Urothelium cell line (cell line): Measurements from ENCODE around the gene CCDC28A.

Experiments used
- DNase-seq: peaks from one replicate; pipeline ENCODE4 v3.0.0; 2011; ENCODE audit warnings: low spot score, mixed read lengths
- FAIRE-seq: peaks from 2 replicates; lab custom pipeline; 2011; peaks lifted over from hg19 to GRCh38; lab: Jason Lieb, UNC

CCDC28A gene

GRCh38 chr6:138795809-138796603 lies 22.4 kb downstream of the CCDC28A start, which contains the start of gene ECT2L:
Gene ECT2L, plus strand, starts transcription at chr6:138796087. Its CDS starts 17,188 bp downstream, at chr6:138813275.
- FAIRE-seq (no peak), DNase-seq (no peak)

- no peak for FAIRE-seq
- DNase-seq = no peak
Observed at GRCh38 chr6:138796771-138797170, 23.2 kb downstream of the CCDC28A start.

DNA sequence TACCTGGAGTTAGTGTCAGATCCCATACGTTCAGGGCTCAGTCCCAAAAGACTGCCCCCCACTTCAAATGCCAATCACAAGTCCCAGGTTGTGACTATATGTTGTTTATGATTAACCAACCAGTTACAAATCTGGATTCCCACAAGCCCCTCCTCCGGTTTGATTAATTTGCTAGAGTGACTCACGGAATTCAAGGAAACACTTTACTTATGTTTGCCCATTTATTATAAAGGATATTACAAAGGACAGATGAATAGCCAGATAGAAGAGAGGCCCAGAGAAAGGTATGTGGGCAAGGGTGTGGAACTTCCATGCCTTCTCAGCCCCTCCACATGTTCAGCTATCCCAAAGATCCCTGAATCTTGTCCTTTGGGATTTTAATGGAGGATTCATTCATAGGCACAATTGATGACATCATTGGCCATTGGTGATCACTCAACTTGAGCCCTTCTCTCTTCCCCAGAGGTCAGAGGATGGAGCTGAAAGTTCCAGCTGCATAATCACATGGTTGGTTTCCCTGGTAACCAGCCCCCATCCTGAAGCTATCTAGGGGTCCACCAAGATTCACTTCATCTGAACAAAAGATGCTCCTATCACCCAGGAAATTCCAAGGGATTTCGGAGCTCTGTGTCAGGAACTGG lies 24.4 kb downstream of the CCDC28A start:
- FAIRE-seq (no peak), DNase-seq (no peak)

GRCh38 chr6:138800377-138801150 lies 27.0 kb downstream of the CCDC28A start:
- no peak for FAIRE-seq
- no peak for DNase-seq

GRCh38 chr6:138803331-138803730 lies 29.8 kb downstream of the CCDC28A start:
- FAIRE-seq = no peak
- DNase-seq = no peak

- DNase-seq = no peak
- FAIRE-seq = no peak
Observed at GRCh38 chr6:138803861-138804260, 30.3 kb downstream of the CCDC28A start.

DNA sequence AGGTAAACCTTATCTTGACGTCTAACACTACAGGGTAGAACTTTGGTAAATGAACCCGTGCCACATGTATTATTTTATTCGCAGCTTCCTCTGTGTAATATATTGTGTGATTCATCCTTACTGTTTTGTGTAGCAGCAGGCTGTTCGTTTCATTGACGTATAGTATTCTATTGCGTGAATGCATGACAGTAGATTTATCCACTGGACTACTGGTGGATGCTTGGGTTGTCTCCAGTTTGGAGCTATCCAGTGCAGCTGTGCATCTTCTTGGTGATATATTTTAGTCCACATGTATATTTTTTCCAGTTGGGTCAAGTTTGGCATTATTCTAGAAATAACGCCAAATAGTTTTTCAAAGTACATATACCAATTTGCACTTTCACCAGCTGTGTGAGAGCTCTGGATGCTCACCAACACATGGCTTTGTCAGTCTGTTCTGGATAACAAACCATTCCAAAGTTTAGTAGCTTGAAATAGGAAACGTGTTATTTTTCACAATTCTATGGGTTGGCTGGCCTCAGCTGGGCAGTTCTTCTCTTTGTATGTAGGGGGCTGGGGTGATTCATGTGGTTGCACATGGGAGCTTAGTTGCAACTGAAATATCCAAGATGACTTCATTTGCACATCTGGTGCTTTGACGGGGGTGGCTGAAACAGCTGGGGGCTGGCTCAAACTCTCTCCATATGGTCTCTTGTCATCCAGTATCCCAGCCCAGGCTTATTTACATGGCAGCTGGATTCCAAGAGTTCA lies 31.6 kb downstream of the CCDC28A start:
- no peak for DNase-seq
- no peak for FAIRE-seq

- no peak for DNase-seq
- no peak for FAIRE-seq
Observed at GRCh38 chr6:138806889-138807288, 33.3 kb downstream of the CCDC28A start.

DNA sequence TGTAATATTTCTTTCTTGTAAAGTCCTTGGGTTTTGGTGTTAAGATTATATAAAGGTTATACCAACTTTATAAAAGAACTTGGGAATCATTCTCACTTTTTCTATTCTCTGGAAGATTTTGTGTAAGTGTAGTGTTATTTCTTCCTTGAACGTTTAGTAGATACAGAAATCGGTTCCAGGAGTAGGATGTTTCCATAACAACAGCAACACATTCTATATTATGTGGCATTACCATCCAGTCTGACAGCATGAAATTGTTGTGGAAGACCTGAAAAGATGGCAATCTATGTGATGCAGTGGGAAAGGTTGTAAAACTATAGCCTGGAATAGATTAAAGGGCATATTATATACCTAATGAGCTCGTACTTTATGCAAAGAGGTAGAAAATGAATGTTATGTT lies 36.1 kb downstream of the CCDC28A start:
- DNase-seq (no peak), FAIRE-seq (no peak)

DNA sequence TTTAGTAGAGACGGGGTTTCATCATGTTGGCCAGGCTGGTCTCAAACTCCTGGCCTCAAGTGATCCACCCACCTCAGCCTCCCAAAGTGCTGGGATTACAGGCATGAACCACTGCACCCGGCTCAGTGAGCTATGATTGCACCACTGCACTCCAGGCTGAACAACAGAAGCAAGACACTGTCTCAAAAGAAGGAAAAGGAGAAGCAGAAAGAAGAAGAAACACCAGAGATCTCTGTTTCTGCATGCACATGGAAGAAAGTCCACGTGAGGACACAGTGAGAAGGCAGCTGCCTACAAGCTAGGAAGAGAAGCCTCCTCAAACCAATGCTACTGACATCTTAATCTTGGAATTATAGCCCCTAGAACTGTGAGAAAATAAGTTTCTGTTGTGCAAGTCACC lies 38.3 kb downstream of the CCDC28A start:
- no peak for DNase-seq
- FAIRE-seq = no peak

GRCh38 chr6:138814179-138814834 lies 40.7 kb downstream of the CCDC28A start:
- FAIRE-seq (no peak), DNase-seq (no peak)

DNA sequence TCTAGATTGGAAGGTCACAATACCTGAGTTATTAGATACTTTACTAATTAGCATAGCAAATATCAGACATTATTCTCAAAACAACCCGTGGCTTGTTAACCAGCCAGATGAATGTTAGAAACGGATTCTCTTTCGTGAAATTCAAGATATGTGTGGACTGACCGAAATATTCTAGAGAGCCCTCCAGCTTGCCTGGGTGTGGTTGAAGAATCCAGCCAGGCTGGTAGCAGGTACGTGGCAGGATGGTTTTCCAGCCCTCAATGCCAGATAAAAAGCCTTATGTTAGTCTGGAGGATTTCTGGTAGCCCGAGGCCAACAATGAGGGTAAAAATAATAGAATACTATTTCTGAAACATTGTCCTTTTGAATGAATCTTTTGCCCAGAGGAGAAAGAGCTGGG lies 41.7 kb downstream of the CCDC28A start:
- no peak for DNase-seq
- FAIRE-seq = no peak

GRCh38 chr6:138815797-138816528 lies 42.4 kb downstream of the CCDC28A start:
- peak; percentile 48 for DNase-seq
- FAIRE-seq = no peak

DNA sequence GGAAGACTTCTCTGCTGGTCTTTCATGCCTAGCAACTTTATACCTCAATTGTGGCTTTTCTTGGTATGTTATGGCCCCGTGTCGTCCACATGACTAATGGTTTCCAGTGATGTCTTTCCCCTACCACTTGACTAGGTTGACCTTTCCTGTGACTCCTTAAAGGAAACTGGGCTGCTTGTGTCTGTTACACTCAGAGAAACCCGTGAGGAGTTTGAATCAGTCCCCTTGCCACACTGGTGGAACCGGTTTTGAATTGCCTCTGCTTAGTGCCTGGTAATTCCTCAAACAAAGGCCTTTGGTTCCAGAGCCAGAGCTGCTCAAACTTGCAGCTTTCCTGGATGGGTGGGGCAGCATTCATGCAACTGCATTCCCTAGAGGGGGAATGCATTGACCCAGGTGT lies 44.2 kb downstream of the CCDC28A start:
- peak; percentile 67 for DNase-seq
- no peak for FAIRE-seq

GRCh38 chr6:138818496-138819194 lies 45.1 kb downstream of the CCDC28A start:
- FAIRE-seq (no peak), DNase-seq (no peak)

DNA sequence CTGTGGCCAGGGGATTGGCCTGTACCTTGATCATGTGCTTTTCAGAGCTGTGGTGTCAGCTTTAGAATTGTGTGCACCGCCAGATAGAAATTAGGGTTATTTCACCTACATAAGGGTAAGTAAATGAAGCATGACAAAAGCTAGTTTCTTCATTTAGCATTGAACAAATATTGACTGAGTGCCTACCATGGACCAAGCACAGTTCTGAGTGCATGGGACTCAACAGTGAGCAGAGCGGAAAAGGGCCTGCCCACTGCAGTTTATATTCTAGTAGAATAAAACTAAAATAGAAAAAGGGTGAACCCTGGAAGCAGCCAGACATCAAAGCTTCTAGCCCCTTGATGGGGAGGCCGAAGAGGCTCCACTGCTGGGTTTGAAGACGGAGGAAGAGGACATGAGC lies 48.0 kb downstream of the CCDC28A start:
- no peak for DNase-seq
- FAIRE-seq = no peak

DNA sequence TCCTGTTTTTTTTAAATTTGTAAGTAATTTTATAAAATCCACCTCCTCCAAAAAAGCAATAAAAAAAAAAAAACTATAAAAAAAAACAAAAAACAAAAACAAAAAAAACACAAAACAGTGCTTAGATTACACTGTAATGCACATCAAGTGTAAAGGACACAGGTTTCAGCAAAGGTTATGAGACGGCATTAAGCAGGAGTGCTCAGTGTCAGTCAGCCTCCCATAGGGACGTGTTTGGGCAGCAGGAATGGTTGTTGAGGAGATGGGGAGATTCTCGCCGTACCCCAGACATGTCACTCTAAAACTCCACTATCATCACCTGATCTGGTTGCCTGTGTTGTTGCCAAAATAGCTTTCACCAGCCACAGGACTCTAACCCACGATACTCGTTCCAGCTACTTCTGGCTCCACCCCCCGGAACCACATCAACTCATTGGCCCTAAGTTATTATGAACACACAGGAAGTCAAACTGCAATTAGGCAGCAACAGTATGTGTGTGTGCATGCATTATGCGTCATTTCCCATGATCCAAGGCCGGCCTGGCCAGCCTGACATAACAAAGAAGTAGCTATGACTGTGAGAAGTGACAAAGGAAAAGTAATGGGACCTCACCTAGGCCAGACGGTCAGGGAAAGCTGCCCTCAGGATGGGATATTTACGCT lies 51.0 kb downstream of the CCDC28A start:
- FAIRE-seq (no peak), DNase-seq (no peak)

- no peak for DNase-seq
- FAIRE-seq = no peak
Observed at GRCh38 chr6:138830248-138830647, 56.7 kb downstream of the CCDC28A start.

DNA sequence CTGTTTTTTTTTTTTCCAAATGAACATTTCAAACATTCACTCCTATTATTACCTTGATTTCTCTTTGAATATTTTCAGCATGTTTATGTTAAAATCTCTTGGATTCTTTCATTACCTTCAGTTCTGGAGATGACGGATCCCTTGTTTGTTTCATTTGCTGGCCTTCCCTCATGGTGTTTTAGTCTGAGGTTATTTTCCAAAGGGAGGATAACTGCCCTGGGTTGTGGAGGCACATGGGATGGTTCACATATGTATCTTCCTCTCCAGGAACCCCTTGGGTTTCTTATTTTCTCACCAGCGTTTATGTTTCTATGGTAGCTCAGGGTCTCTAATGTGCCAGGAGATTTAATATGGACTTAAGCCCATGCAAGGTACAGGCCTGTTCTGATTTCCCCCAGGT lies 58.6 kb downstream of the CCDC28A start:
- DNase-seq = no peak
- no peak for FAIRE-seq
